Esophagus muscularis mucosa (tissue), 4 donors: ENCODE data around the gene MAP1S. TPM values are rescaled to one million over a fixed set of nuclear protein-coding genes. Genes with fewer than 3 reads are reported as not detected.
A peak's percentile ranks its signal among the peaks of the same experiment; 100 is the strongest.
"Not testable (repeated sequence)": the region's sequence is repeated elsewhere in the genome, so short reads cannot be mapped to it uniquely, and the experiment has no call there.

Source experiments
- DNase-seq: peaks from one replicate; pipeline ENCODE4 v3.0.0-alpha.2; 2017; ENCODE audit errors: extremely low spot score
- H3K27ac ChIP-seq, 4 donors: fragments of 200-600 bp; sonication (generic); replicated peaks in 1 of 4; 1 replicate in 3 of 4; 2 replicates in 1 of 4; pipeline ENCODE4 v1.5.1; 2016 to 2019; ENCODE audit warnings: mild to moderate bottlenecking in 1 of 4
- H3K27me3 ChIP-seq, 4 donors: fragments of 200-600 bp; sonication (generic); one replicate each; pipeline versions ENCODE4 v1.5.1 to v1.6.0; 2016 to 2019
- H3K36me3 ChIP-seq, 4 donors: fragments of 200-600 bp; sonication (generic); one replicate each; pipeline ENCODE4 v1.5.1; 2016 to 2019
- H3K4me1 ChIP-seq, 4 donors: fragments of 200-600 bp; sonication (generic); one replicate each; pipeline ENCODE4 v1.5.1; 2016 to 2019
- H3K4me3 ChIP-seq, 4 donors: fragments of 200-600 bp; sonication (generic); 1 replicate in 2 of 4; 2 replicates in 2 of 4; pipeline ENCODE4 v1.5.1; 2016 to 2019; ENCODE audit warnings: mild to moderate bottlenecking in 4 of 4, moderate library complexity in 1 of 4
- H3K9me3 ChIP-seq, 4 donors: fragments of 200-600 bp; sonication (generic); 1 replicate in 3 of 4; 2 replicates in 1 of 4; pipeline ENCODE4 v1.5.1; 2016 to 2019
- CTCF ChIP-seq, 3 experiments: fragments of 200-600 bp in 2 of 3; fragments of 450-650 bp in 1 of 3; sonication (generic) in 2 of 3; IDR thresholded peaks; one replicate each; pipeline ENCODE4 v1.5.1; 2017 to 2019; ENCODE audit warnings: antibody characterized with exemption in 3 of 3, mild to moderate bottlenecking in 2 of 3, moderate library complexity in 1 of 3
- EP300 ChIP-seq: sonication (generic); formaldehyde crosslinking; IDR thresholded peaks from one replicate; pipeline ENCODE4 v1.6.1; 2017; ENCODE audit warnings: antibody characterized with exemption
- POLR2A ChIP-seq: fragments of 450-650 bp; IDR thresholded peaks from one replicate; pipeline ENCODE4 v1.6.1; 2017; ENCODE audit warnings: antibody characterized with exemption, moderate library complexity, mild to moderate bottlenecking, low read depth
- POLR2AphosphoS5 ChIP-seq, 2 donors: sonication (generic); formaldehyde crosslinking; IDR thresholded peaks; one replicate each; pipeline ENCODE4 v1.6.1; 2017; ENCODE audit warnings: antibody characterized with exemption in 2 of 2
- WGBS: methylation state at CpG from one replicate; pipeline ENCODE4 v1.1.5; 2018; 5-methylcytosine and 5-hydroxymethylcytosine counted together
- intact Hi-C: fragments of 100-400 bp; cut with DNase I; formaldehyde crosslinking; loops from one replicate; pipeline ENCODE4 v1.15.1; 2023
- total RNA-seq, 4 donors: library from RNA; depleted of rRNA; stranded (reverse); fragments of >200 nt; gene quantifications; one replicate each; pipeline versions ENCODE4 v1.1.0 to v1.2.1, GENCODE V29; 2016

Gene MAP1S
- total RNA-seq, 4 donors from 2014 or later: 24.1 to 50.9 (median 35.9) TPM

GRCh38 chr19:17770613-17771012, 51.3 kb downstream of the MAP1S start:
- peaks cover 6 to 10% (median 9%) of the 10 kb centered on the region in 4 donors for H3K4me1 ChIP-seq
- H3K9me3 ChIP-seq: no peaks in the 10 kb centered on the region
- WGBS: 90% methylated on average over 4 of the region's 13 CpGs
- peaks cover 0 to 9% (median 0%) of the 10 kb centered on the region in 4 donors for H3K27me3 ChIP-seq
- intact Hi-C loops: no loop called here
- TF ChIP-seq CTCF (IDR thresholded peaks at IDR 0.05): no peak
- TF ChIP-seq POLR2A: no peak
- no peak for TF ChIP-seq EP300
- no peak for TF ChIP-seq POLR2AphosphoS5 (IDR thresholded peaks at IDR 0.05)
- DNase-seq: no peak
- no peak overlapping the region for H3K4me3 ChIP-seq
- H3K27ac ChIP-seq: no peak overlapping the region
- no peaks in the 10 kb centered on the region for H3K36me3 ChIP-seq

GRCh38 chr19:17772172-17772571, 52.9 kb downstream of the MAP1S start:
- WGBS: 89% methylated on average over 4 of the region's 4 CpGs
- TF ChIP-seq EP300: no peak
- no peak for TF ChIP-seq POLR2AphosphoS5 (IDR thresholded peaks at IDR 0.05)
- no peak for TF ChIP-seq POLR2A
- TF ChIP-seq CTCF (IDR thresholded peaks at IDR 0.05): no peak
- H3K27ac ChIP-seq: no peak overlapping the region
- intact Hi-C loops: no loop called here
- DNase-seq: no peak
- no peaks in the 10 kb centered on the region for H3K36me3 ChIP-seq
- no peaks in the 10 kb centered on the region for H3K9me3 ChIP-seq
- peaks cover 0 to 22% (median 0%) of the 10 kb centered on the region in 4 donors for H3K27me3 ChIP-seq
- no peaks in the 10 kb centered on the region for H3K4me1 ChIP-seq
- no peak overlapping the region for H3K4me3 ChIP-seq

- H3K4me1 ChIP-seq: peaks cover 3 to 17% (median 13%) of the 10 kb centered on the region in 4 donors
- no peaks in the 10 kb centered on the region for H3K36me3 ChIP-seq
- H3K9me3 ChIP-seq: no peaks in the 10 kb centered on the region
- peaks cover 0 to 51% (median 8%) of the 10 kb centered on the region in 4 donors for H3K27me3 ChIP-seq
- no peak overlapping the region for H3K27ac ChIP-seq
- 68% methylated on average over 11 of the region's 16 CpGs for WGBS
- DNase-seq: no peak
- no peak overlapping the region for H3K4me3 ChIP-seq
- peak in 2 of 3 experiments; percentile 33 for TF ChIP-seq CTCF (IDR thresholded peaks at IDR 0.05)
- TF ChIP-seq POLR2A: no peak
- intact Hi-C loops: no loop called here
Observed at GRCh38 chr19:17775245-17775927, 56.1 kb downstream of the MAP1S start.

GRCh38 chr19:17775991-17776803, 56.9 kb downstream of the MAP1S start:
- Histone ChIP-seq H3K9me3 (no peaks in the 10 kb centered on the region), H3K27me3 (peaks cover 0 to 59% (median 9%) of the 10 kb centered on the region in 4 donors), H3K36me3 (no peaks in the 10 kb centered on the region), H3K27ac (no peak overlapping the region), H3K4me1 (peaks cover 3 to 17% (median 13%) of the 10 kb centered on the region in 4 donors), H3K4me3 (no peak overlapping the region)
- no peak for DNase-seq
- 65% methylated on average over 19 of the region's 27 CpGs for WGBS
- intact Hi-C loops: no loop called here
- TF ChIP-seq POLR2A (no peak), CTCF (IDR thresholded peaks at IDR 0.05) (no peak), EP300 (no peak), POLR2AphosphoS5 (IDR thresholded peaks at IDR 0.05) (no peak)

- H3K27ac ChIP-seq, H3K36me3 ChIP-seq, intact Hi-C loops, H3K9me3 ChIP-seq, DNase-seq, H3K4me3 ChIP-seq: not testable (repeated sequence)
- Histone ChIP-seq H3K4me1 (peaks cover 3 to 17% (median 13%) of the 10 kb centered on the region in 4 donors), H3K27me3 (peaks cover 0 to 75% (median 12%) of the 10 kb centered on the region in 4 donors)
- 75% methylated on average over 10 of the region's 10 CpGs for WGBS
Observed at GRCh38 chr19:17777840-17778239, 58.6 kb downstream of the MAP1S start.
